GM18867 (cell line): ENCODE measurements around the gene AMIGO1.

ENCODE experiments used
- ATAC-seq: cut with Tn5 transposase; IDR thresholded peaks from one replicate; pipeline ENCODE4 v1.9.1; 2021; ENCODE audit warnings: mild to moderate bottlenecking, moderate library complexity; ENCODE audit not compliant: unreplicated experiment

Gene AMIGO1

DNA sequence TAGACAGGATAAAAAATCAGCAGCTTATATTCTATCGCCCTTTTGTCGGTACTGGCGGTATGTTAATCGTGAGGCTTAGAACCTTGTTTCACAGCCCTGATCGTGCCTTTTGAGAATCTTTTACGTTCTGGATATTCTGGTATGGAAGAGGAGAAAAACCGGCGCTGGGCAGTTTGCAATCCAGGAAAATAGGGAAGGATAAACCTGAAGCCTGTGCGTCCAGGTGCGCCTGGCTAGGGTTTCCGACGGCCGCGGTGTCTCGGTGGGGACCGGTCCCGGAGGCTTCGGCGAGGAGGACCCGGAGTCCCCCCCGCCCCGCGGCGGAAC lies 43.4 kb downstream of the AMIGO1 start:
- no peak for ATAC-seq

DNA sequence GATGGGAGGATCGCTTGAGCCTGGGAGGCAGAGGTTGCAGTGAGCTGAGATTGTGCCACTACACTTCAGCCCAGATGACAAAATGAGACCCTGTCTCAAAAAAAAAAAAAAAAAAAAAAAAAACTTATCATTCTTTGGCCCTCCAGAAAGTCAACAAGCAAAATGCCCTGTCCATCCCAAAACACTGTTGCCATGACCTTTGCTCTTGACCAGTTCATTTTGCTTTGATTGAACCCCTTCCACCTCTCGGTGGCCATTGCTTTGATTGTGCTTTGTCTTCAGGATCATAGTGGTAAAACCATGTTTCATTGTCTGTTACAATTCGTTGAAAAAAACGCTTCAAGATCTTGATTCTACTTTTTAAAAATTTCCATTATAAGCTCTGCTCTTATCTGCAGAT lies 51.7 kb downstream of the AMIGO1 start:
- ATAC-seq = no peak

- no peak for ATAC-seq
Observed at GRCh38 chr1:109454497-109455133, 54.9 kb downstream of the AMIGO1 start.
